GM10248 (cell line): ENCODE data around the gene OST4.
A peak's percentile ranks its signal among the peaks of the same experiment; 100 is the strongest.

Source experiments
- CTCF ChIA-PET: fragments of 300-600 bp; sonication (Branson Sonifier 250); formaldehyde crosslinking; extraction: SDS; loops from one replicate; lab custom pipeline; 2021; ENCODE audit warnings: antibody characterized with exemption; lab: Yijun Ruan, JAX
- POLR2A ChIA-PET: fragments of 350-650 bp; sonication (Branson Sonifier 250); formaldehyde crosslinking; extraction: SDS; loops from one replicate; lab custom pipeline; 2020; ENCODE audit warnings: antibody characterized with exemption; lab: Yijun Ruan, JAX
- DNase-seq: peaks from one replicate; pipeline ENCODE4 v3.0.0; 2012; ENCODE audit errors: extremely low spot score
- TF ChIP-seq, protein P1 (sequence below): IDR thresholded peaks from 2 replicates; pipeline ENCODE4 v1.5.1; 2012; ENCODE audit warnings: mild to moderate bottlenecking, low read depth; ENCODE audit errors: extremely low read depth, missing control alignments, control extremely low read depth

The OST4 gene

DNA sequence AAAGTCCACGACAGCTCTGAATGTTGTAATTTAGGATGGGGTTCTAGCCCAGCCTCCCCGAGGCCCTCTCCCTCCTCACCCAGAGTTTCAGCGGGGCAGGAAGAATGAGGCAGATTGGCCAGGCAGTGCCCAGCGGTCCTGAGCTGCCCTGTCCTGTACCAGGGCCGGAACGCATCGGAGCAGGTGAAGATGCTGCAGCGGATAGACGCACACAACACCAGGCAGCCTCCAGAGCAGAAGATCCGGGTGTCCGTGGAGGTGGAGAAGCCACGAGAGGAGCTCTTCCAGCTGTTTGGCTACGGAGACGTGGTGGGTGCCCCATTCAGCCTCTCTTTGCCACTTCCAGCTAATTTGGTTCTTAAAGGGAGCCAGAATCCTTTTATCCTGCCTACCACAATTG is 25.9 kb upstream of the OST4 start:
- POLR2A ChIA-PET: no interaction called here
- no peak for DNase-seq
- TF ChIP-seq, protein P1, sequence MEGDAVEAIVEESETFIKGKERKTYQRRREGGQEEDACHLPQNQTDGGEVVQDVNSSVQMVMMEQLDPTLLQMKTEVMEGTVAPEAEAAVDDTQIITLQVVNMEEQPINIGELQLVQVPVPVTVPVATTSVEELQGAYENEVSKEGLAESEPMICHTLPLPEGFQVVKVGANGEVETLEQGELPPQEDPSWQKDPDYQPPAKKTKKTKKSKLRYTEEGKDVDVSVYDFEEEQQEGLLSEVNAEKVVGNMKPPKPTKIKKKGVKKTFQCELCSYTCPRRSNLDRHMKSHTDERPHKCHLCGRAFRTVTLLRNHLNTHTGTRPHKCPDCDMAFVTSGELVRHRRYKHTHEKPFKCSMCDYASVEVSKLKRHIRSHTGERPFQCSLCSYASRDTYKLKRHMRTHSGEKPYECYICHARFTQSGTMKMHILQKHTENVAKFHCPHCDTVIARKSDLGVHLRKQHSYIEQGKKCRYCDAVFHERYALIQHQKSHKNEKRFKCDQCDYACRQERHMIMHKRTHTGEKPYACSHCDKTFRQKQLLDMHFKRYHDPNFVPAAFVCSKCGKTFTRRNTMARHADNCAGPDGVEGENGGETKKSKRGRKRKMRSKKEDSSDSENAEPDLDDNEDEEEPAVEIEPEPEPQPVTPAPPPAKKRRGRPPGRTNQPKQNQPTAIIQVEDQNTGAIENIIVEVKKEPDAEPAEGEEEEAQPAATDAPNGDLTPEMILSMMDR: no peak
- CTCF ChIA-PET: interaction anchor here (0.7 to 10.8 kb wide), 19 partner anchors 8 to 586 kb away, joined by 3 to 136 read pairs (median 5); partner anchors contain the start of genes KHK and TRIM54

- CTCF ChIA-PET: interaction anchor here (0.7 to 10.8 kb wide), 19 partner anchors 9 to 586 kb away, joined by 3 to 136 read pairs (median 5); partner anchors contain the start of genes KHK and TRIM54
- POLR2A ChIA-PET: no interaction called here
- TF ChIP-seq, protein P1: no peak
- no peak for DNase-seq
Measured at GRCh38 chr2:27096748-27097297, 25.4 kb upstream of the OST4 start.

DNA sequence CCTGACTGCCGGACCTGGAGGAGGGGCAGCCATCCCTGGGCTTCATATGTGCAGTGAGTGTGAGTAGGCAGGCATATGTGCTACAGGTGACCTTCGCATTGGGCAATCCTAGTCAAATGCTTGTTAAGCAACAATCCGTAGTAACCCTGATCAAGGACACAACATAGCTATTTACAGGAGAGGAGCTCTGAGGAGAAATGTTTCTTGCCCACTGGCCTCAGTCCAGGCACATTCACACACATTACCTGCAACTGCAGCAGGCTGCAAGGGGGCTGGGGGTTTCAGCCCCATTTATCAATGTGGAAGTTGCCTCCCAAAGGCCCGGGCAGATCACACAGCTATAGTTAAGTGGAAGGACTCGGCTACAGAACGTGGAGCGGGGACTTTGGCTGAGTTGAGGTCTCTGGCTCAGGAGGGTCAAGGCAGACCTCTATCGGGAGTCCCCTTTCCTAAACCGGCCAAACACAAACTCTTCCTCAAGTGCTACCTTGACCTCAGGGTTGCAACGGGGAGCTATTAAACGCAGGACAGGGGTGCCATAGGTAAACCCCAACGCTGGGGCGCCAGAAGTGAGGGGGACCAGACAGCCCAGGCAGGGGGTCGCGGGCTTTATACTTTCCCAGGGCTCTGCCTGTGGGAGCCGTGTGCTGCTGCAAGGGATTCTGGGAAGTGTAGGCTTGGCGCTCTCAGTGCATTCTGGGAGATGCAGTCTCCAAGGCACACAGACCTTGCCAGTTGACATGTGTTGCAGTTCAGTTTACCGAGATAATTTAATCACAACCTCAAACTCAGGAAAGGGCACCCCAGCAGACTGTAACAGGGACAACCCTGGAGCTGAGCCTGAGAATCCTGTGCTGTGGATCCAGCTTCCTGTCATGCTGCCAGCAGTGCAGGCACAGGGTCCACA is 24.5 kb upstream of the OST4 start:
- TF ChIP-seq, protein P1: no peak
- peak; percentile 85 for DNase-seq
- POLR2A ChIA-PET: no interaction called here
- CTCF ChIA-PET: interaction anchor here (1.0 to 10.8 kb wide), 11 partner anchors 10 to 207 kb away, joined by 3 to 136 read pairs (median 5); partner anchors contain the start of genes KHK and TRIM54

DNA sequence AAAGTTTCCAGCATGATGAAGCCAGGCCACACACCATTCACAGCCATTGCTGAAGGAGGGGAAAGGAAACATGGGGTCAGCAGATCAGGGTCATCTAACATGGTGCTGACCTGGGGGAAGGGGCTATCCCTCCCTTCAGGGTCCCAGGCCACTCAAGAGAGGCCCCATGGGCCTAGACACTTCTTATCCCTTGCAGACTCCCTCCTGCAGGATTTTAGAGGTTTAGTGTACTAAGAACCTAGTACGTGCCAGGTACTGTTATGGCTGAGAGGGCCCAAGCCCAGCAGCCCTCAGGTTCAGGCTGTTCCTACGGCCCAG is 23.9 kb upstream of the OST4 start:
- DNase-seq: no peak
- ChIA-PET CTCF (interaction anchor here (1.2 to 10.8 kb wide), 5 partner anchors 10 to 186 kb away, joined by 3 to 136 read pairs (median 33); partner anchors contain the start of genes KHK and TRIM54), POLR2A (no interaction called here)
- TF ChIP-seq, protein P1: no peak

DNA sequence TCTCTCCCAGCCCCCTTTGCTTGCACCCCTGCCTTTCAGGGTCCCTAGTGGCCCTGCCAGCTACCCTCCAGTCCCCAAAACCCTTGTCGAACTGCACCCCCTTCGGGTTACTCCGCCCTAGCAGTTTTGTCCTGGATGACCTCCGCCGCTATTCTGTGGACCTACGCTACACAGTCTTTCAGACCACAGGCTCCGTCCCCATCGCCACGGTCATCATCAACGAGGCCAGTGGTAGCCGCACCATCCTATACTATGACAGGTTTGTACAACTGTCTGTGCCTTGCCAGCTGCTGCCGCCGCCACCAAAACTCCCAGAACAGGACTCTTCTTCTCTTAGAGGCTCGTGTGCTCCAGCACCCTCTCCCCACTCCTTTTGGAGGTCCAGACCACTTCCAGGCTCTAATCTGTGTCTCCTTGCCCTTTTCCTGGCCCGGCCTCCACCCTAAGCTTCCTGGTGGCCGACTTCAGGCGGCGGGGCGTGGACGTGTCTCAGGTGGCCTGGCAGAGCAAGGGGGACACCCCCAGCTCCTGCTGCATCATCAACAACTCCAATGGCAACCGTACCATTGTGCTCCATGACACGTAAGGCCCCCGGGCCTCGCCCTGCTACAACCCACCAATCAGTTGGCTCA is 23.0 kb upstream of the OST4 start:
- CTCF ChIA-PET: interaction anchor here (1.2 to 10.8 kb wide), 7 partner anchors 10 to 210 kb away, joined by 3 to 136 read pairs (median 8); partner anchors contain the start of genes KHK and TRIM54
- TF ChIP-seq, protein P1: no peak
- POLR2A ChIA-PET: no interaction called here
- no peak for DNase-seq
